CD14-positive monocyte (primary cell): ENCODE results near the gene PDE1C. TPM values are rescaled to one million over a fixed set of nuclear protein-coding genes. Genes with fewer than 3 reads are reported as not detected.

Experiments used
- DNase-seq, 3 donors: peaks; one replicate each; pipeline ENCODE4 v3.0.0-alpha.2; 2011 to 2022
- H2AFZ ChIP-seq: 2 replicates; pipeline ENCODE4 v1.6.0; 2012; ENCODE audit warnings: mild to moderate bottlenecking, low read depth, low read length, inconsistent platforms; ENCODE audit not compliant: insufficient read depth, poor library complexity, severe bottlenecking
- H3K27ac ChIP-seq, 2 donors: 1 replicate in 1 of 2; 2 replicates in 1 of 2; pipeline ENCODE4 v1.5.1; 2012 to 2013; ENCODE audit warnings: low read length in 2 of 2, control low read depth in 1 of 2, inconsistent platforms in 1 of 2, low read depth in 1 of 2, mild to moderate bottlenecking in 1 of 2
- H3K27me3 ChIP-seq, 2 donors: one replicate each; pipeline versions ENCODE4 v1.6.0 to v1.6.1; 2011 to 2013; ENCODE audit warnings: low read length in 2 of 2; ENCODE audit not compliant: control insufficient read depth in 2 of 2, insufficient read depth in 2 of 2
- H3K36me3 ChIP-seq, 2 donors: replicated peaks in 1 of 2; 1 replicate in 1 of 2; 2 replicates in 1 of 2; pipeline versions ENCODE4 v1.5.1 to v1.6.1; 2012 to 2013; ENCODE audit warnings: low read length in 2 of 2, control low read depth in 1 of 2, inconsistent platforms in 1 of 2, mild to moderate bottlenecking in 1 of 2; ENCODE audit not compliant: insufficient read depth in 2 of 2, control insufficient read depth in 1 of 2
- H3K4me1 ChIP-seq, 2 donors: 1 replicate in 1 of 2; 2 replicates in 1 of 2; pipeline versions ENCODE4 v1.5.1 to v1.6.1; 2012 to 2013; ENCODE audit warnings: low read length in 2 of 2, control low read depth in 1 of 2, inconsistent platforms in 1 of 2, mild to moderate bottlenecking in 1 of 2, moderate library complexity in 1 of 2; ENCODE audit not compliant: insufficient read depth in 2 of 2, control insufficient read depth in 1 of 2
- H3K4me2 ChIP-seq: replicated peaks from 2 replicates; pipeline ENCODE3; 2012; ENCODE audit warnings: low read length, moderate library complexity, mild to moderate bottlenecking; ENCODE audit not compliant: poor library complexity, severe bottlenecking; ENCODE audit errors: extremely low read depth
- H3K4me3 ChIP-seq, 3 experiments: fragments of 200-600 bp in 1 of 3; sonication (generic) in 1 of 3; replicated peaks in 1 of 3; 1 replicate in 2 of 3; 2 replicates in 1 of 3; pipeline ENCODE4 v1.5.1; 2011 to 2013; ENCODE audit warnings: low read length in 3 of 3, mild to moderate bottlenecking in 3 of 3, control low read depth in 2 of 3, low read depth in 2 of 3, inconsistent platforms in 1 of 3, moderate library complexity in 1 of 3
- H3K79me2 ChIP-seq: 2 replicates; pipeline ENCODE4 v1.6.0; 2012; ENCODE audit warnings: mild to moderate bottlenecking, control low read depth, inconsistent platforms, low read length, moderate library complexity; ENCODE audit not compliant: insufficient read depth
- H3K9ac ChIP-seq: 2 replicates; pipeline ENCODE4 v1.6.0; 2017; ENCODE audit warnings: low read length, mild to moderate bottlenecking; ENCODE audit not compliant: insufficient read depth, poor library complexity, severe bottlenecking
- H3K9me3 ChIP-seq, 2 donors: replicated peaks in 1 of 2; 1 replicate in 1 of 2; 2 replicates in 1 of 2; pipeline versions ENCODE4 v1.5.1 to v1.6.1; 2012 to 2013; ENCODE audit warnings: low read length in 2 of 2, control low read depth in 1 of 2; ENCODE audit not compliant: control insufficient read depth in 1 of 2, insufficient read depth in 1 of 2
- H4K20me1 ChIP-seq: 2 replicates; pipeline ENCODE4 v1.6.0; 2012; ENCODE audit warnings: mild to moderate bottlenecking, low read length, control low read depth, moderate library complexity; ENCODE audit not compliant: insufficient read depth
- H3K27ac Mint-ChIP-seq, 7 donors: one replicate each; pipeline ENCODE4 v1.8.0; 2020; ENCODE audit warnings: mild to moderate bottlenecking in 7 of 7, mixed read lengths in 7 of 7, moderate library complexity in 6 of 7, inconsistent platforms in 2 of 7
- H3K27me3 Mint-ChIP-seq, 3 donors: one replicate each; pipeline ENCODE4 v1.8.0; 2021 to 2022; ENCODE audit warnings: low read depth in 3 of 3, mild to moderate bottlenecking in 3 of 3, mixed read lengths in 3 of 3, moderate library complexity in 3 of 3, inconsistent platforms in 1 of 3
- H3K36me3 Mint-ChIP-seq, 2 donors: one replicate each; pipeline ENCODE4 v1.8.0; 2020; ENCODE audit warnings: mixed read lengths in 2 of 2, inconsistent platforms in 1 of 2, mild to moderate bottlenecking in 1 of 2
- H3K4me1 Mint-ChIP-seq: one replicate; pipeline ENCODE4 v1.8.0; 2020; ENCODE audit warnings: mild to moderate bottlenecking, mixed read lengths
- H3K4me3 Mint-ChIP-seq, 2 donors: one replicate each; pipeline ENCODE4 v1.8.0; 2020; ENCODE audit warnings: mild to moderate bottlenecking in 2 of 2, mixed read lengths in 2 of 2, moderate library complexity in 1 of 2
- H3K9me3 Mint-ChIP-seq, 7 donors: one replicate each; pipeline ENCODE4 v1.8.0; 2020 to 2022; ENCODE audit warnings: mixed read lengths in 7 of 7, mild to moderate bottlenecking in 6 of 7, moderate library complexity in 6 of 7, inconsistent platforms in 2 of 7
- CTCF ChIP-seq: fragments of 200-600 bp; IDR thresholded peaks from one replicate; pipeline ENCODE4 v1.8.0; 2022; ENCODE audit warnings: antibody characterized with exemption, mild to moderate bottlenecking
- WGBS: methylation state at CpG from one replicate; pipeline ENCODE4 v1.1.5; 2013; ENCODE audit warnings: missing lambda C conversion rate; ENCODE audit not compliant: insufficient coverage; 5-methylcytosine and 5-hydroxymethylcytosine counted together
- intact Hi-C, 2 donors: fragments of 100-400 bp; cut with micrococcal nuclease; formaldehyde crosslinking; loops; one replicate each; pipeline versions ENCODE4 v1.15.0 to v1.15.1; 2023
- polyA plus RNA-seq, 3 donors: library from polyadenylated mRNA; depleted of rRNA in 1 of 3; unstranded in 2 of 3; stranded (reverse) in 1 of 3; fragments of 300-500 nt in 2 of 3; fragments of >200 nt in 1 of 3; fragmentation: Illumina TruSeq in 2 of 3; gene quantifications; 1 replicate in 2 of 3; 2 replicates in 1 of 3; pipeline ENCODE4 v1.2.3, GENCODE V29; 2012 to 2021

PDE1C gene
- polyA plus RNA-seq, 3 donors, result not detected

DNA sequence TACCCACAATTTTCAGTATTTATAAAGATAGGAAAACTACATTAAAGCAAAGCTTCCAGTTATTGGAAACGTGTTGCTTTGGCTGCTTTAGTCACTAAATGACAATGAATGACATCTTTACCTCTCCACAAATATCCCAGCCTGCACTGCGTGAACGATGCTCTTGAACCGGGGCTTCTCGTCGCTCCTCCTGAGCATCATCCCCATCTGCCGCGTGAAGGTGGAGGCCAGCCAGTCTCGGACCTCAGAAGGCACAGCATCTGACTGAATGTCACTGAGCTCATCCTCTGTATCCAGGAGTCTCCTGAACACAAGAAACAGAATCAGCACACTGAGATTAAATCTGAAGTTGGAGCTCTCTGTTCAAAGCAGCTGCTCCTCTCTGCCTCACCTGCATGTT is 191.3 kb downstream of the PDE1C start:
- peaks cover 23% of the 10 kb centered on the region for H3K4me1 Mint-ChIP-seq
- WGBS, result 95% methylated on average over 5 of the region's 9 CpGs

DNA sequence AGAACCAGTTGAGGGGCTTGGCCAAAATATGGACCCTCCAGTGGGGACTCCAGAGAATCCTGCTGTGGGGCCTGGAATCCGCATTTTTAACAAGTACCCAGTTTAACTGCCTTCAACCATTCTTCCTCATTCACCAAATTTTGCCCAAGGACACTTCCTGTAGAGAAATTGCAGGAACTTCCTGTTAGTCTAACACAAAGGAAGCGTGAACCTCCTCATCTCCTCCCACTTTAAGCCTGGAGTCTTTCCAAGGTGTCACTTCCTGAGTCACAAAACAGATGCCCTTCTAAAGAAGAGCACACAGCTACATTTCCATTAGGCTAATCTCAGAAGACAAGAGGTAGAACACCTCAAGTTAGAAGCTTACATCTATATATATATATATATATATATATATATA is 194.8 kb downstream of the PDE1C start:
- no peak for TF ChIP-seq CTCF
- H2AFZ ChIP-seq, result peak overlapping the region; percentile 15
- H3K4me2 ChIP-seq, result peak overlapping the region; percentile 9
- H3K27me3 ChIP-seq, result no peaks in the 10 kb centered on the region
- no peaks in the 10 kb centered on the region for H3K36me3 ChIP-seq
- peaks cover 9% of the 10 kb centered on the region in 2 donors for H3K4me1 ChIP-seq
- no peaks in the 10 kb centered on the region for H3K79me2 ChIP-seq
- no peak overlapping the region for H3K9ac ChIP-seq
- peaks cover 0 to 3% (median 2%) of the 10 kb centered on the region in 3 donors for H3K27me3 Mint-ChIP-seq
- WGBS, result 0% methylated on average over 1 of the region's 2 CpGs
- H3K4me3 Mint-ChIP-seq, result no peak overlapping the region
- peaks cover 14% of the 10 kb centered on the region for H3K4me1 Mint-ChIP-seq
- peak; percentile 18 to 56 (median 53) for DNase-seq
- H3K27ac Mint-ChIP-seq, result peak overlapping the region in 4 of 7 donors; percentile 35 to 62 (median 50)
- no peaks in the 10 kb centered on the region for H3K36me3 Mint-ChIP-seq
- no peaks in the 10 kb centered on the region for H4K20me1 ChIP-seq
- peaks cover 0 to 6% (median 5%) of the 10 kb centered on the region in 7 donors for H3K9me3 Mint-ChIP-seq
- intact Hi-C loops, result no loop called here
- peak overlapping the region in 1 of 3 experiments; percentile 47 for H3K4me3 ChIP-seq
- peak overlapping the region in 1 of 2 donors; percentile 56 for H3K27ac ChIP-seq
- no peaks in the 10 kb centered on the region for H3K9me3 ChIP-seq

More for the DNA sequence above, 191.3 kb downstream of the PDE1C start:
- DNase-seq, result no peak
- peaks cover 16 to 17% of the 10 kb centered on the region in 2 donors for H3K4me1 ChIP-seq
- H3K36me3 Mint-ChIP-seq, result no peaks in the 10 kb centered on the region
- H2AFZ ChIP-seq, result no peak overlapping the region
- H3K36me3 ChIP-seq, result no peaks in the 10 kb centered on the region
- H3K27ac Mint-ChIP-seq, result no peak overlapping the region
- intact Hi-C loops, result no loop called here
- no peak overlapping the region for H3K4me3 Mint-ChIP-seq
- no peak overlapping the region for H3K4me3 ChIP-seq
- no peaks in the 10 kb centered on the region for H3K27me3 ChIP-seq
- no peak for TF ChIP-seq CTCF
- H3K9me3 Mint-ChIP-seq, result peaks cover 0 to 4% (median 0%) of the 10 kb centered on the region in 7 donors
- H3K9ac ChIP-seq, result no peak overlapping the region
- H3K9me3 ChIP-seq, result no peaks in the 10 kb centered on the region
- no peaks in the 10 kb centered on the region for H4K20me1 ChIP-seq
- no peak overlapping the region for H3K4me2 ChIP-seq
- H3K27ac ChIP-seq, result no peak overlapping the region
- no peaks in the 10 kb centered on the region for H3K79me2 ChIP-seq
- peaks cover 0 to 2% (median 0%) of the 10 kb centered on the region in 3 donors for H3K27me3 Mint-ChIP-seq
